Measurements from ENCODE around the gene STUB1.
A peak's percentile ranks its signal among the peaks of the same experiment; 100 is the strongest.
"Not testable (repeated sequence)": the region's sequence is repeated elsewhere in the genome, so short reads cannot be mapped to it uniquely, and the experiment has no call there.

STUB1 gene

DNA sequence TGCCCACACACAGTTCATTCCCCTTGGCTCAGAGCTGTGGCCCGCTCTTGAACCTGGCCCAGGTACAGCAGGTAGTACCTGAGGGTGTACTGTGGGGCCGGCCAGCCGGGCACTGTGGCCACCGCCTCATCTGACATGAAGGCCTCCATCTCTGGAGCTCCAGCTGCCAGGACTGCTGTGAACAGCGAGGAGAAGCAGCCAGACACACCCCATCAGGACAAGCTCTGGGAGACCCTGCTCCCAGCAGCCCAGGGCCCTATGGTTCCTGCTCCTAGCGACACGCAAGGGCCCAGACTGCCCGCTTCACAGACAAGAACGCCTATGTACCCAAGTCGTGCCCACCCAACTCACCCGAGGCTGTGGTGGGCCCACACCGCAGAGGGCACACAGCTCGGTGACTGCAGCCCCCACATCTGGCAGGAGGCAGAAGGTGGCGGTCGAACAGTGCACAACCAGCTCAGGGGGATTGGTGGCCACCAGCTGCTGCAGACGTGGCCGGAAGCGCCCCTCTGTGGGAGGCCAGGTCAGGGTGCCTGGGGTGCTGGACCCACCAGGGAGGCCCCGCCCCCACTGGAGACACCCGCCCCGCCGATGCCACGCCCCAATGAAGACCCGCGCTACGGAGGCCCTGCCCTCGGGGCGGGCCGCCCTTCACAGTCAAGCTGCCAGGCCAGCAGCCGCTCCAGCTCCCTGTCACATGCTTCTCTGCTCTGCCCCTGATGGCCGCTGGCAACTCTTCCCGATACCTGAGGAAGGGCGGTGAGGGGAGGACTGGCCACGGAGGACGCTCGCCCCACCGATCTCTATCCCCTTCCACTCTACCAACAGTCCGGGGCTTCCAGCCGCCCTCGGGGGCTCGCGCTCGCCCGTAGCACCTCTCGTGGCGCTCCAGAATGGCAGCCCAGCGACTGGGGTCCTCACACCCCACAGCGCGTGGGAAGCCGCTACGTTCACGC lies 1.1 kb upstream of the STUB1 start:
- DNase-seq (ENCODE audit: low read depth in 2 of 2): peak in 1 of 2 donors; percentile 53

GRCh38 chr16:680625-680945 lies 375 bp downstream of the STUB1 start:
- no peak for DNase-seq (ENCODE audit: low read depth in 2 of 2)

- DNase-seq (ENCODE audit: low read depth in 2 of 2): no peak
Measured at GRCh38 chr16:680967-681745, 946 bp downstream of the STUB1 start.

- no peak for DNase-seq (ENCODE audit: low read depth in 2 of 2)
Measured at GRCh38 chr16:681746-682427, 1.7 kb downstream of the STUB1 start.

GRCh38 chr16:682493-683395 lies 2.5 kb downstream of the STUB1 start:
- no peak for DNase-seq (ENCODE audit: low read depth in 2 of 2)

- DNase-seq (ENCODE audit: low read depth in 2 of 2): no peak
Measured at GRCh38 chr16:683396-684070, 3.3 kb downstream of the STUB1 start.

DNA sequence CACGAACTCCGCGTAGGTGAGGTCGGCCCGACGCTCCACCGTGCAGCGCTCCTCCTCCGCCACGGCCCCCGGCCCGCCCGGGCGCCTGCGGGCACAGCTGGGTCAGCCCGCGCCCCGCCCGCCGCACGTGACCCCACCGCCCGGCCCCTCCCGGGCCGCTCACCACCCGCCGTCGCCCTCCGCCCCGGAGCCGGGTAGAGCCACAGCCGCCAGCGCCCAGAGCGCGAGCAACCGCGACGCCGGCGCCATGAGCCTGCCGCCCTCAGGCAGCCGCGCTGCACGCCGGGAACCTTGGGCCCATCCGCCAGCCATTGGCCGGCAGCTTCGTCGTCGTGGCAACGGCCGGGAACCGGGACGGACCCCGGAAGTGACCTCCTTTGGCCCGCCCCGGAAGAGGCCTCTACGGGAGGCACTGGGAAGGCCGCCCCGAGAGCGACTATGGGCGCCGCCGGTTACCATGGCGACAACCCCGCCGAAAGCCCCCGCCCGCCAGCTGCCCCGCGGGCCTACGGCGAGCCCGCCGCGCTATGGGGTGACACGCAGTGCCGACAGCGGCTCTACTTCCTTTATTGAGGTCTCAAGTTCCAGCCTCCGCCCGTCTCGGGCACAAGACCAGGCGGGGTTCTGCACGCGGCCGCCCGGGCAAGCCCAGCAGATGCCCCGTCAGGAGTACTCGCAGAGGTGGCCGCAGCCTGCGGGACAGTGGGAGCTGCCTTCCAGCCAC lies 4.0 kb downstream of the STUB1 start, which contains the start of gene JMJD8:
Gene JMJD8, minus strand, starts transcription at position 264 of the 724 bp plus-strand sequence. Its CDS starts 15 bp downstream, at position 249.
- DNase-seq (ENCODE audit: low read depth in 2 of 2): peak; percentile 93 to 98

- no peak for DNase-seq (ENCODE audit: low read depth in 2 of 2)
Measured at GRCh38 chr16:684961-685696, 4.9 kb downstream of the STUB1 start.

DNA sequence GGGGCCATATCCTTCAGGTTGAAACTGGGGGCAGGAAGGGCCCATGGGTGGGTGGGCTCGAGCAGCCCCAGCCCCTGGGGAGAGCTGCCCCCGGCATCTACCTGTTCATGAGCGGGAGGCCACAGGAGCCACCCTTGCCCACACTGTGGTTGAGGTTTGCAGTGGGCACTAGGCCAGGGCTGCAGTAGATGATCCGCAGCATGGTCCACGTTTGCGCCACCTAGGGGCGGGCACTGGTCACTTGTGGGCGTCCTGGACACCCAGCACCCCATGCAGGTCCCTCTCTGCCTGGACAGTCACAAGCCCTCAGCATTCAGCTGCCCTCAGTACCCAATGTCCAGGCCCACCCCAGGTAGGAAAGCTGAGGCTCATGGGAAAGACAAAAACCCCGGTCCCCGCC lies 5.8 kb downstream of the STUB1 start:
- DNase-seq (ENCODE audit: low read depth in 2 of 2): no peak

DNA sequence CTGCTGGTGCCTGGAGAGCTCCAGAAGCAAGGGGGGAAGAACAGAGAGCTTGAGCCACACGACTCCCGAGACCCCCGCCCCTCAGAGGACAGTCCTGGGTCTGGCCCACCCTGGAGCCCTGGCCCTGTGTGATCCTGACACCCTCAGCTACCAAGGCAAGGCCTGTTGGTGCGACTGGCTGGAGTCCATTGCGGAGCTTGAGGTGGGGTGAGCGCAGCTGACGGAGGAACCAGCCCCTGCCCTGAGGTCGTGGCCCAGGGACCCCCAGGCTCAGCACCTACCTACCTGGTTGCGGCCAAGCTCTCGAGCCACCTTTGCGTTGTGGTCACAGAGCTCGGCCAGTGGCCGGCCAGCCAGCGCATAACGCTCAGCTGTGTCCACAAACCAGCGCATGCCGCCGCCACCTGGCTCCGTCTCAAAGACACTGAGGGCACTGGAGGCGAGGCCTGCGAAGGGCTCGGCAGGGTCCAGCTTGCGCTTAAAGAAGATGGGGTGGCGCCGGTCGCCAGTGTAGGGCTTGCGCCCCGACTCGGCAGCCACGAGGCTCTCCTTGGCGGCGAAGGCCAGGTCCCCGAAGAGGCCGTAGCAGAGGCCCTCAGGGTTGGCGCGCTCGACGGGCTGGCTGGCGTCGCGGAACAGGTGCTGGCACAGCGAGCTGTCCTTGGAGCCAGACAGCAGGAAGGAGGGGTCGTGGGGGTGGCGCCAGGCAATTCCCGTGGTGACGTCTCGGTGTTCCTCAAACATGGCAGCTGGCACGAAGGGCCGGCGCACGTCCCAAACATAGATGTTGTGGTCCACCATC lies 6.5 kb downstream of the STUB1 start:
- no peak for DNase-seq (ENCODE audit: low read depth in 2 of 2)

- no peak for DNase-seq (ENCODE audit: low read depth in 2 of 2)
Measured at GRCh38 chr16:687499-687898, 7.3 kb downstream of the STUB1 start.

- DNase-seq (ENCODE audit: low read depth in 2 of 2): no peak
Measured at GRCh38 chr16:689175-689897, 9.1 kb downstream of the STUB1 start.

DNA sequence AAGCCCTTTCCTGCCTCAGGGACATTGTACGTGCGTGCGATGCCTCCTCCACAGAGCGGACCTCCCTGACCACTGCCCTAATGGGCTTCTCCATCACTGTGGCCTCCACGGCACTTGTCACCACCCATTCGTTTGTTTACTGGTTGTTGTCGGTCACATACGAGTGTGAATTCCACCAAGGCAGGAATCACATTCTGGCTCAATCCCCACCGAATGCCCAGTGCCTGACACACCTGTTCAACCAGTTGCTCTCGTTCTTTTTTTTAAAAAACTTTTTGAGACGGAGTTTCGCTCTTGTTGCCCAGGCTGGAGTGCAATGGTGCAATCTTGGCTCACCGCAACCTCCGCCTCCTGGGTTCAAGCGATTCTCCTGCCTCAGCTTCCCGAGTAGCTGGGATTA lies 11.0 kb downstream of the STUB1 start:
- not testable (repeated sequence) for DNase-seq (ENCODE audit: low read depth in 2 of 2)

DNA sequence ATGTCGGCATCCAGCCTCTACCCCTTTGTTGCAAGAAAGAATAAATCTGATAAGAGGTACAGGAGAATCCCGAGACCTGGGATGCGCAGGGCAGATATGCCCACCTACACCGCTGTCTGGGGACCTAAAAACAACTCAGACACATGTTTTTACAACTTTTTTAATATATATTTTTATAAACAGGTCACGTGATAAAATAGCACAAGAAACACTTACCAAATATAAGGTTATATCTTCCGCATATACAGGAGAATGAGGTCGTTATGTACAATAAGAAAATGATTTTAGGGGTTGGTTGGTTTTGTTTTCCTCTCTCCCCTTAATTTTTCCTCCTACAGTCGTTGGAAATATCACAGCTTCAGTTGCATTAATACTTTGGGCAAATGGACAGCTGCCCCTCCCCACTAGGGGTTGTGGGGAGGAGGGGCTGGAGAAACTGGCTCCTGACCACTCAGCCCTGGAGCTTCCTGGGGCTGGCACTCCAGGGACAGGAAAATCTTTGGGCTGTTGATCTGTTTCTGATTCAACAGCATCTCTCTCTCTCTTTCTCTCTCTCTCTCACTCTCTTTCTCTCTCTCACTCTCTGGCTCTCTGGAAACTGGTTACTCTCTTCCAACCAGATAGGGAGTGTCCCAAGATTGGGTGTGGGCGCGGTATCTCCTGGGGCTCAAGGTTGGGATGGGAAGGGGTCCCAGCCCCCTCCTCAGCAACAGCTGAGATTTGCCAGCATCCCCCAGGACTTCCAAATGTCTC lies 12.3 kb downstream of the STUB1 start:
- no peak for DNase-seq (ENCODE audit: low read depth in 2 of 2)

DNA sequence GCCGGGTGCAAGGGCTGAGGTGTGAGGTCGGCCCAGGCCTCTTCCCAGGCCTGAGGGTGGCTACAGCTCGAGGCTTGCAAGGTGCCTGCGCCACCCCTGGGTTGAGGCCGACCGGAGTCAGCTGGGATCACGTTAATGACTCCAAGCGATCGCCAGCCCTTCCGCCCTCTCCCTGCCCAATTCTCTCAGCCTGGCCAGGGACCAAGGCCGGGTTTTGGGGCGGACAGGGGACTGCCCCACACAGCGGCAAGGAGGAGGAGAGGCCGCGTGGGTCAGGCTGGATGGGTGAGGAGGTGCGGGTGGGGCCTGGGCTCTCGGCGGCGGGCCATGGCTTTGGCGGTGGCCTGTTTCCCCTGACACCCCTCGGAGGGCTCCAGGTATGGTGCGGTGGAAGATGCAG lies 13.2 kb downstream of the STUB1 start:
- no peak for DNase-seq (ENCODE audit: low read depth in 2 of 2)

DNA sequence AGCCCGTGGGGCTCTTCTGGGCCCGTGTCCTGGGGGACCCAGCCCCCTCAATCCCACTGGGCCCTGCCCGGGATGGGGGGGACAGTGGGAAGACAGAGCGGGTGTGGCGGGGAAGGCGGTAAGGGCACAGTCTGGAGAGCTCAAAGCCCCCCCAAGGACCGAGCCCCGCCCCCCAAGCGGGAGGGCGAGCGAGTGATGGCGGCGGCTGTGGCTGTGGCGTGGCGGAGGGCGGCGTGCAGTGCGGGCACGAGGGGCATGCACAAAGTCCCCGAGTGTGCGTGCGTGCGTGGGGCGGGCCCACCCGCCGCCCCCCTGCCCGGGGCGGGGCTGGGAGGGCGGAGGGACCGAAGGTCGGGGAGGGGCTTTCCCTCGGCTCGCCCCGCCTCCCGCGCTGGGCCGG lies 13.6 kb downstream of the STUB1 start:
- DNase-seq (ENCODE audit: low read depth in 2 of 2): no peak
